ENCODE results near the gene INTS11. TPM values are rescaled to one million over a fixed set of nuclear protein-coding genes. Genes with fewer than 3 reads are reported as not detected.

Gene INTS11
- total RNA-seq, 1 donor from 2014 or later = 75.7 TPM

DNA sequence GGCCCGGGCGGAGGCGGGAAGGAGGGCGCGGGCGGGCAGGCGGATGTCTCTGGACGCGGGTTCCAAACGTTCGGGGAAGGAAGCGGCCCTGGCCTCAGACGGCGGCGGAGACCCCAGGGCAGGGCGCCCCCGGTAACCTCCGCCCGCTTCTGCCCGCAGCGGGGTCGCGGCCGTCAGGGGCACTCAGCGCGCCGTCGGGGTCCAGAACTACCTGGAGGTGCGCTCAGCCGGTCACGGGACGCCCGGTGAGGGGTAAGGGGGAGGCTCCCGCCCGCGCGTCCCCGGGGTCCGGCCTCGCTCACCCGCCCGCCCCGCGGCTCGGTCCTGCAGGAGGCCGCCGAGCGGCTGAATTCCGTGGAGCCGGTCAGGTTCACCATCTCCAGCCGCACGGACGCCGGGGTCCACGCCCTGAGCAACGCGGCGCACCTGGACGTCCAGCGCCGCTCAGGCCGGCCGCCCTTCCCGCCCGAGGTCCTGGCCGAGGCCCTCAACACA is 15.7 kb downstream of the INTS11 start:
- intact Hi-C loops (cut with DNase I) = loop anchor here (2.0 kb wide), 1 partner anchor 40 kb away; the partner anchor contains the start of gene DVL1
- DNase-seq (ENCODE audit: missing footprints) (no peak), ATAC-seq (no peak)

- DNase-seq (ENCODE audit: missing footprints) (peak; percentile 95), ATAC-seq (peak; percentile 81)
- intact Hi-C loops (cut with DNase I) = loop anchor here (2.0 kb wide), 1 partner anchor 41 kb away; the partner anchor contains the start of gene DVL1
Measured at GRCh38 chr1:1307923-1308755, 16.3 kb downstream of the INTS11 start, which contains the start of the genes ACAP3 and PUSL1. Gene ACAP3 (minus strand): TSS chr1:1307930. CDS start chr1:1307815, 115 bp downstream. Gene PUSL1 (plus strand): TSS chr1:1308597. CDS start chr1:1308644, 47 bp downstream.

DNA sequence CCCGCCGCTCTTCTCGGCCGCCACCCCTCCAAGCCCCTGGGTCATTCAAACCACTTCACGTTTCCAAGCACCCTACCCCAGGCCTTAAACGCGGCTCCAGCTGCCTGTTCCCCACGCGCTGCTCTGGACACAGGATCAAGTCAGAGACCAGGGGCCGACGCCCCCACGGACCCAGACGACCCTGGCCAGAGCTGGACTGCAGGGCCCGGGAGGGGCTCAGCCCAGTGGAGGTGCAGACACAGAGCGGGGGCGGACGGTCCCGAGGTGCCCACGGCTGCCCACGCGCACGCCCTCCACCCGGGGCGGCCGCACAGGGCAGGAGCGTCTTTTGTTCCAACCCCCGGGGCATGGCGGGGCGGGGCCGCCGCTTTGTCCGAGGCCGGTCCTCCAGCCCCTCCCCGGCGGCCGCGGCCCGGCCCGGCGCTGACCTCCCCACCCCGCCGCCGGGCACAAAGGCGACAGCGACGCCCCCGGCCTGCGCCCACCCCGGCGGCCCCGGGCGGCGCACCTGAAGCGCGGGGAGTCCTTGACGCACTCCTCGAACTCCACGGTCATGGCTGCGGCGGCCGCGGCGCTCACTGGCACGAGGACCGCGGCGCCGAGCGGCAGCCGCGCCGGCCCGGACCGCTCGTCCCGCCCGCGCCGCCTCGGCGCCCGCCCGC is 17.1 kb downstream of the INTS11 start:
- ATAC-seq = no peak
- intact Hi-C loops (cut with DNase I) = no loop called here
- DNase-seq (ENCODE audit: missing footprints) = peak; percentile 82

DNA sequence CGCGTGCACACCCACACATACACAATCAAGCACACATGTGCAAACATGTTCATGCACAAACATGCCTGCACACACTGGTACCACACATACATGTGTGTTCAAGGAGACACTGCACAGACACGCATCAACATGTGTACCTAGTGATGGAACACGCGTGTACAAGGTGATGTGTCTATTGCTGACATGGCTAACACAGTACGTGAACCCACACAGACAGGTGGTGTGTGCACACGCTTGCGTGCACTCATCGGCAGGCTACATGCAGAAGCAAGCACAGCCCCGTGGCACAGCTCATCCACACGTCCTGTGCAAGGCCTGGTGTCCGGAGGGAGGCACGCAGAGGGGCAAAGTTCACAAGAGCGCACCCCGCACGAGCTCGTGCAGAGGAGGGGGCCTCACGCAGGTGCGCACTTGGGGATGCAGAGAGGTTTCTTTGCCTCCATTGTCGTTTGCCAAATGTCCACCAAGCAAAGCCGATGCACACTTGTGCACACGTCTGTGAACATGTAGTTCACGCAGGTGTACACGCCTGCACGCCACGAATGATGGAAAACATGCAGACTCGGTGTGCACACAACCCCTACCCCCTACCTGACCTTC is 17.7 kb downstream of the INTS11 start:
- no peak for DNase-seq (ENCODE audit: missing footprints)
- intact Hi-C loops (cut with DNase I) = no loop called here
- ATAC-seq = no peak

GRCh38 chr1:1306070-1306660 is 18.3 kb downstream of the INTS11 start:
- no peak for ATAC-seq
- intact Hi-C loops (cut with DNase I) = no loop called here
- DNase-seq (ENCODE audit: missing footprints) = no peak

DNA sequence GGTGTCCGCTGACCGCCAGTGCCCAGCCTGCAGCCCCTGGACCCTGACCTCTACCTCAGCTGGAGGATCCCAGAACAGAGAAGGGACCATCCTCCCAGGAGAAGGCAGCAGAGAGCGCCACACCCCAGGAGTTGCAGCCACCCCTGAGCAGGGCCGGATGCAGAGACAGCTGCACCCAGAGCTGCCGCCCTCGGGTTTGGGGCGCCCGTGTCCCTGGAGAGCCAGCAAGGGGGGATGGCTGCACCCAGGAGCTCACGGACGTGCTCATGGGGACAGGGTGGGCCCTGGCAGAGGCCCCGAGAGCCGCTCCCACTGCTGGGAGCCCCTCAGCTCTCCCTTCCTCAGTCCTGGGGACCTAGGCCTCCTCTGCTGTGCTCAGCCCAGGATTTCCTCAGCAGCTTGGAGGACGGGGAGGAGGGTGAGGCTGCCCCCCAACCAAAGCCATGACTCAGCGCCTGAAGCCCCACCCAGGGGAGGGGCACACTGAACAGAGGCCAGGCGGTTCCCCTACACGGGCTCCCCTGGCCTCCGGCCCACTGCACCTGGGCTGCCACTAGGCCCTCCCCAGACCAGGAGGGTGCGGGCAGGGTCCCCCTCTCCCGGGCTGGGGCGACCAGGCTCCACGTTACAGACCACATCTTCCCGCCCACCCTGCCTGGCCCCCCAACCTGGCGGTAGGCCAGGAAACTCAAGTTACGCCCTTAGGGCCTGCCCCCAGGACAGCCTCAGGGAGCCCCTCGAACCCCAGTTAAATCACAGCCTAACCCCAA is 19.0 kb downstream of the INTS11 start:
- DNase-seq (ENCODE audit: missing footprints) = peak; percentile 83
- intact Hi-C loops (cut with DNase I) = no loop called here
- peak; percentile 26 for ATAC-seq

GRCh38 chr1:1304331-1305299 is 19.8 kb downstream of the INTS11 start:
- intact Hi-C loops (cut with DNase I) = no loop called here
- ATAC-seq = peak; percentile 18
- peak; percentile 90 for DNase-seq (ENCODE audit: missing footprints)

DNA sequence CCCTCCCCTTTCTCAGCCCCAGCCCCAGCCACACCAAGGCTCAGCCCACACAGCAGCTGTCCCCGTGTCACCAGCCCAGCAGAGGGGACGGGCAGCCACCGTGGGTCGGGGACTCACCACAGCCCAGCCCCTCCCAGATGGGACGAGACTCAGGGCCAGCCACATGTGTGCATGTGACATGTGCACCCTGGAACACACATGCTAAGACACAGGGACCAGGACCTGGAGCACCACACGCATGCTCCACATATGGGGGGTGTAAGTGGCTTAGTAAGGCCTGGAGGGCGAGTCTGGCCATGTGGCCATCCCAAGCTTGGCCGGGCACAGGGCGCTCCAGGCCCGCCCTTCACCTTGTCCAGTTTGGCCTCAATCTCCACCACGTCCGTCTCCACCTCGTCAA is 20.7 kb downstream of the INTS11 start:
- ATAC-seq (no peak), DNase-seq (ENCODE audit: missing footprints) (no peak)
- intact Hi-C loops (cut with DNase I) = no loop called here

GRCh38 chr1:1302951-1303509 is 21.4 kb downstream of the INTS11 start:
- no peak for DNase-seq (ENCODE audit: missing footprints)
- ATAC-seq = no peak
- intact Hi-C loops (cut with DNase I) = no loop called here

- ATAC-seq (no peak), DNase-seq (ENCODE audit: missing footprints) (no peak)
- intact Hi-C loops (cut with DNase I) = no loop called here
Measured at GRCh38 chr1:1302006-1302430, 22.4 kb downstream of the INTS11 start.

GRCh38 chr1:1300352-1300739 is 24.1 kb downstream of the INTS11 start:
- intact Hi-C loops (cut with DNase I) = no loop called here
- no peak for ATAC-seq
- DNase-seq (ENCODE audit: missing footprints) = no peak

DNA sequence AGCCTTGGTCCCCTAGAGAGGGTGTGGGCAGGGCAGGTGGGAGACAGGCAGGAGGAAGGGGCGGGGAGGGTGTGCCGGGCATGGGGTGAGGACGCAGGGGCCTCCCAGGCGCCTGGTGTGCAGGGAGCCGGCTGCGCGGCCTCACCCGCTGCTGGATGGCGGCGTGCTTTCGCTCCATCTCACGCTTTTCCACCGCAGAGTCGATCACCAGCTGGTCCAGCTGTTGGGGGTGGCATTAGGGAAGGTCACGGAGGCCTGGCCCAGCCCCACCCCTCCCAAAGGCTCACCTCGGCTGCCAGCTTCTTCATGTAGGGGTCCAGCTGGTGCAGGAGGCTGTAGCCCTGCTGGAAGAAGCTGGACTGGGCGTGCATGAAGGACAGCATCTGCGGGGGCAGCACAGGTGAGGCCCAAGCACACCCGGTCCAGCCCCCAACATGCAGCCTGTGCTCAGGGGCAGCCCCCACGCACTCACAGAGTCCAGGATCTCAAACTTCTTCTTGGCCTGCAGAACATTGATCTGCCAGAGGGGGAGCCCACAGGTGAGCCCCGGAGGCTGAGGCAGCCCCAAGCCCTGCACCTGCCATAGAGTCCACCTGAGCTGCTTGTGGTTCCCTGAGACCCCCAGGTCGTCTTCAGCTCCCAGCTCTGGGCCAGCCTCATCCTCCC is 24.6 kb downstream of the INTS11 start:
- DNase-seq (ENCODE audit: missing footprints) (no peak), ATAC-seq (no peak)
- intact Hi-C loops (cut with DNase I) = no loop called here

GRCh38 chr1:1298861-1299685 is 25.4 kb downstream of the INTS11 start:
- intact Hi-C loops (cut with DNase I) = no loop called here
- DNase-seq (ENCODE audit: missing footprints) (no peak), ATAC-seq (no peak)

DNA sequence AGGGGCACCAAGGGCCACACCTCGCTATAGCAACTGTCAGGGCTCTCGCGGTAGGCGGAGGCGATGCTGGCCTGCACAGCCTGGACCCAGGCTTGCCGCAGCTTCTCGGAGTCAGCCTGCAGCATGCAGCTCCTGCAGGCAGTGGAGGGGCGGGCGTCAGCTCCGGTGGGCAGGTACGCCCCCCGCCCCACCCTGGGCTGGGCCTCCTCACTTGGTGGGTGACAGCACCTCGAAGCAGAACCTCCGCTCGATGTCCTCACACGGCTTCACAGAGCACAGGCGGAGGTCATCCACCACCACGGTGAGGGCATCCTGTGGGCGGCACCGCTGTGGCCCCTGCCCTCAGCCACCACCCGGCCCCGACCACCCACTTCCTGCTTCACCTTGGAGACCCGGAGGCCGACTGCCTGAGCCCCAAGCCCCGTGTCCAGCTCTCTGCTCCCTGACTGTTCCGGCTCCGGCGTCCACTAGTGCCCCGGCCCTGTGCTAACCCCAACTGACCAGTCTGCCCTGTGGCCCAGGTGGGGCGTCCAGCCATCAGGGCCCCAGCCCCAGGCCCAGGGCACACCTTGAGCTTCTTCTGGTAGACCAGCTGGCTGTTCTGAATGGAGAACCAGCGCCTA is 26.5 kb downstream of the INTS11 start:
- intact Hi-C loops (cut with DNase I) = no loop called here
- no peak for DNase-seq (ENCODE audit: missing footprints)
- ATAC-seq = no peak

All from Right ventricle myocardium inferior (tissue), 1 donor.